Measurements from ENCODE around the gene ECE1. TPM values are rescaled to one million over a fixed set of nuclear protein-coding genes. Genes with fewer than 3 reads are reported as not detected.

Gene ECE1
- total RNA-seq, 1 experiment from 2014 or later = 101 TPM

- CTCF ChIA-PET = interaction anchor here (3.0 kb wide), 1 partner anchor 32 kb away, joined by 8 read pairs; no protein-coding TSS in a partner anchor
- no peak for DNase-seq
- Mint-ChIP-seq H3K36me3 (ENCODE audit: insufficient read depth, unreplicated experiment) (peaks cover 14% of the 10 kb centered on the region), H3K4me1 (ENCODE audit: low read depth, unreplicated experiment) (peaks cover 36% of the 10 kb centered on the region), H3K27ac (ENCODE audit: unreplicated experiment) (no peak overlapping the region), H3K9me3 (ENCODE audit: low read depth, unreplicated experiment) (no peaks in the 10 kb centered on the region), H3K4me3 (ENCODE audit: low read depth, unreplicated experiment) (no peak overlapping the region), H3K27me3 (ENCODE audit: unreplicated experiment) (no peaks in the 10 kb centered on the region)
- intact Hi-C loops (cut with micrococcal nuclease; ENCODE audit: unreplicated experiment) = loop anchor here (5.0 kb wide), 1 partner anchor 44 kb away; no protein-coding TSS in a partner anchor
- no TSS peak for BruUV-seq (replicated peaks)
- TF ChIP-seq, protein P1, sequence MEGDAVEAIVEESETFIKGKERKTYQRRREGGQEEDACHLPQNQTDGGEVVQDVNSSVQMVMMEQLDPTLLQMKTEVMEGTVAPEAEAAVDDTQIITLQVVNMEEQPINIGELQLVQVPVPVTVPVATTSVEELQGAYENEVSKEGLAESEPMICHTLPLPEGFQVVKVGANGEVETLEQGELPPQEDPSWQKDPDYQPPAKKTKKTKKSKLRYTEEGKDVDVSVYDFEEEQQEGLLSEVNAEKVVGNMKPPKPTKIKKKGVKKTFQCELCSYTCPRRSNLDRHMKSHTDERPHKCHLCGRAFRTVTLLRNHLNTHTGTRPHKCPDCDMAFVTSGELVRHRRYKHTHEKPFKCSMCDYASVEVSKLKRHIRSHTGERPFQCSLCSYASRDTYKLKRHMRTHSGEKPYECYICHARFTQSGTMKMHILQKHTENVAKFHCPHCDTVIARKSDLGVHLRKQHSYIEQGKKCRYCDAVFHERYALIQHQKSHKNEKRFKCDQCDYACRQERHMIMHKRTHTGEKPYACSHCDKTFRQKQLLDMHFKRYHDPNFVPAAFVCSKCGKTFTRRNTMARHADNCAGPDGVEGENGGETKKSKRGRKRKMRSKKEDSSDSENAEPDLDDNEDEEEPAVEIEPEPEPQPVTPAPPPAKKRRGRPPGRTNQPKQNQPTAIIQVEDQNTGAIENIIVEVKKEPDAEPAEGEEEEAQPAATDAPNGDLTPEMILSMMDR (IDR thresholded peaks at IDR 0.05; ENCODE audit: unreplicated experiment) = no peak
Observed at GRCh38 chr1:21292984-21293536, 2.8 kb upstream of the ECE1 start.

- no TSS peak for BruUV-seq (replicated peaks)
- Mint-ChIP-seq H3K9me3 (ENCODE audit: low read depth, unreplicated experiment) (no peaks in the 10 kb centered on the region), H3K4me3 (ENCODE audit: low read depth, unreplicated experiment) (no peak overlapping the region), H3K27ac (ENCODE audit: unreplicated experiment) (peak overlapping the region; percentile 55), H3K36me3 (ENCODE audit: insufficient read depth, unreplicated experiment) (peaks cover 14% of the 10 kb centered on the region), H3K27me3 (ENCODE audit: unreplicated experiment) (no peaks in the 10 kb centered on the region), H3K4me1 (ENCODE audit: low read depth, unreplicated experiment) (peaks cover 35% of the 10 kb centered on the region)
- TF ChIP-seq, protein P1 (IDR thresholded peaks at IDR 0.05; ENCODE audit: unreplicated experiment) = no peak
- no peak for DNase-seq
- CTCF ChIA-PET = interaction anchor here (1.4 kb wide), 1 partner anchor 22 kb away, joined by 4 read pairs; no protein-coding TSS in a partner anchor
- intact Hi-C loops (cut with micrococcal nuclease; ENCODE audit: unreplicated experiment) = loop anchor here (5.0 kb wide), 1 partner anchor 45 kb away; no protein-coding TSS in a partner anchor
Observed at GRCh38 chr1:21292503-21292983, 2.3 kb upstream of the ECE1 start.

DNA sequence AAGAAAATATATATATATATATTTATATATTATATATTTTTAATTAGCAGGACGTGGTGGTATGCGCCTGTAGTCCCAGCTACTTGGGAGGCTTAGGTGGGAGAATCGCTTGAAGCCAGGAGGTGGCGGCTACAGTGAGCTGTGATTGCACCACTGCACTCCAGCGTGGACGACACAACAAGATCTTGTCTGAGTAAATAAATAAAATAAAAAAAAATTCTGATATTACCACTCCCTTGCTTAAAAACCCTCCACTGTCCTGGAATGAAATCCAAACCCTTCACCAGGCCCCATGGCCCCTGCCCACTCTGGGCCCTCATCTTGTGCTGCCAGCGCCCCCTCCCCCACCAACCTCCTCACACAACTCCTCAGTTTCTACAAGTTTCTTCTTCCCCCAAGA lies 1.7 kb upstream of the ECE1 start:
- H3K4me1 Mint-ChIP-seq (ENCODE audit: low read depth, unreplicated experiment) = peaks cover 35% of the 10 kb centered on the region
- H3K9me3 Mint-ChIP-seq (ENCODE audit: low read depth, unreplicated experiment) = no peaks in the 10 kb centered on the region
- no peak for DNase-seq
- H3K4me3 Mint-ChIP-seq (ENCODE audit: low read depth, unreplicated experiment) = no peak overlapping the region
- peaks cover 14% of the 10 kb centered on the region for H3K36me3 Mint-ChIP-seq (ENCODE audit: insufficient read depth, unreplicated experiment)
- CTCF ChIA-PET = interaction anchor here (1.4 kb wide), 1 partner anchor 21 kb away, joined by 4 read pairs; no protein-coding TSS in a partner anchor
- H3K27ac Mint-ChIP-seq (ENCODE audit: unreplicated experiment) = peak overlapping the region; percentile 55
- intact Hi-C loops (cut with micrococcal nuclease; ENCODE audit: unreplicated experiment) = loop anchor here (5.0 kb wide), 1 partner anchor 45 kb away; no protein-coding TSS in a partner anchor
- BruUV-seq (replicated peaks) = no TSS peak
- H3K27me3 Mint-ChIP-seq (ENCODE audit: unreplicated experiment) = no peaks in the 10 kb centered on the region
- TF ChIP-seq, protein P1 (IDR thresholded peaks at IDR 0.05; ENCODE audit: unreplicated experiment) = no peak

GRCh38 chr1:21291184-21291583 lies 921 bp upstream of the ECE1 start:
- peaks cover 34% of the 10 kb centered on the region for H3K4me1 Mint-ChIP-seq (ENCODE audit: low read depth, unreplicated experiment)
- intact Hi-C loops (cut with micrococcal nuclease; ENCODE audit: unreplicated experiment) = loop anchor here (5.0 kb wide), 1 partner anchor 46 kb away; no protein-coding TSS in a partner anchor
- H3K9me3 Mint-ChIP-seq (ENCODE audit: low read depth, unreplicated experiment) = no peaks in the 10 kb centered on the region
- peaks cover 14% of the 10 kb centered on the region for H3K36me3 Mint-ChIP-seq (ENCODE audit: insufficient read depth, unreplicated experiment)
- peak overlapping the region; percentile 76 for H3K4me3 Mint-ChIP-seq (ENCODE audit: low read depth, unreplicated experiment)
- TF ChIP-seq, protein P1 (IDR thresholded peaks at IDR 0.05; ENCODE audit: unreplicated experiment) = no peak
- H3K27me3 Mint-ChIP-seq (ENCODE audit: unreplicated experiment) = no peaks in the 10 kb centered on the region
- DNase-seq = no peak
- CTCF ChIA-PET = no interaction called here
- H3K27ac Mint-ChIP-seq (ENCODE audit: unreplicated experiment) = peak overlapping the region; percentile 36
- BruUV-seq (replicated peaks) = no TSS peak
